Measurements from ENCODE around the gene CAMKK2.

Gene CAMKK2

GRCh38 chr12:121252712-121253345 lies 43.7 kb downstream of the CAMKK2 start:
- Histone ChIP-seq H3K4me3 (ENCODE audit: insufficient read depth in 1 of 2, low read depth in 1 of 2, low read length in 2 of 2) (no peak overlapping the region), H2BK12ac (ENCODE audit: low read length in 2 of 2) (no peak overlapping the region), H3K9ac (ENCODE audit: low read length) (no peak overlapping the region), H2BK5ac (ENCODE audit: low read depth, low read length, poor library complexity, severe bottlenecking) (no peak overlapping the region), H3K18ac (ENCODE audit: low read depth in 1 of 2, low read length in 2 of 2) (no peak overlapping the region), H3K4me2 (ENCODE audit: low read length, poor library complexity, severe bottlenecking) (no peak overlapping the region), H3K27me3 (ENCODE audit: control insufficient read depth in 1 of 2, insufficient read depth in 1 of 2, low read length in 2 of 2) (no peaks in the 10 kb centered on the region), H2AK5ac (ENCODE audit: low read length, severe bottlenecking) (no peak overlapping the region), H3K27ac (ENCODE audit: low read length, poor library complexity, severe bottlenecking) (no peak overlapping the region), H2AFZ (ENCODE audit: low read depth, low read length) (no peak overlapping the region), H4K8ac (ENCODE audit: low read length) (no peak overlapping the region), H3K79me1 (replicated peaks; ENCODE audit: low read length, poor library complexity, severe bottlenecking) (no peaks in the 10 kb centered on the region), H3K36me3 (ENCODE audit: control insufficient read depth in 1 of 2, insufficient read depth in 2 of 2, low read depth in 1 of 2, low read length in 2 of 2) (peaks cover 51 to 90% of the 10 kb centered on the region in 2 experiments), H4K91ac (ENCODE audit: low read length) (no peak overlapping the region), H3K14ac (ENCODE audit: low read length in 2 of 2) (no peak overlapping the region), H2BK15ac (ENCODE audit: low read depth, poor library complexity, severe bottlenecking) (no peak overlapping the region), H3K23ac (ENCODE audit: low read length in 2 of 2) (no peak overlapping the region), H3K4me1 (ENCODE audit: control insufficient read depth, insufficient read depth, low read depth, low read length) (peaks cover 1% of the 10 kb centered on the region), H3K4ac (ENCODE audit: low read depth in 1 of 2, low read length in 2 of 2) (no peak overlapping the region), H2BK120ac (ENCODE audit: low read depth, low read length) (no peak overlapping the region), H3K9me3 (ENCODE audit: control insufficient read depth, low read length) (no peaks in the 10 kb centered on the region)
- DNase-seq, result no peak
- over 99% methylated on average over 9 of the region's 9 CpGs for WGBS

DNA sequence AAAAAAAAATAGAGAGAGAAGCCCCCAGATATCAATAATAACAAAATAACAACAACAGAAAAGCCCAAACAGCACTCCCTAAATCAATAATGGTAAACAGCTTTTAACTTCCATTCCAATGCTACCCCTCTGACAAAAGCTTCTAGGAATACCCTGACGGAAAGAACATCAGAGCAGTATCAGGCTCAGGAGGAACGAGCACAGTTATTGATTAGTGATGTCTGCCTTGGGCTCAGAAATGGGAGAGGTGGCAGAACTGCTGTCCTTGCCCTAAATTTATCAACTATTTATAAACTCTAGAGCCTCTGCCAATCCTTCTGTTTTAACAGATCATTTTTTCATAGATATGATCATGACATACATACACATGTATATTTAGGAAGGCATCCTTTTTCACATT lies 44.7 kb downstream of the CAMKK2 start:
- Histone ChIP-seq H3K23ac (ENCODE audit: low read length in 2 of 2) (no peak overlapping the region), H3K9ac (ENCODE audit: low read length) (no peak overlapping the region), H3K14ac (ENCODE audit: low read length in 2 of 2) (no peak overlapping the region), H3K4me1 (ENCODE audit: control insufficient read depth, insufficient read depth, low read depth, low read length) (peaks cover 1% of the 10 kb centered on the region), H3K18ac (ENCODE audit: low read depth in 1 of 2, low read length in 2 of 2) (no peak overlapping the region), H3K79me1 (replicated peaks; ENCODE audit: low read length, poor library complexity, severe bottlenecking) (no peaks in the 10 kb centered on the region), H3K27ac (ENCODE audit: low read length, poor library complexity, severe bottlenecking) (no peak overlapping the region), H2AK5ac (ENCODE audit: low read length, severe bottlenecking) (no peak overlapping the region), H3K4ac (ENCODE audit: low read depth in 1 of 2, low read length in 2 of 2) (no peak overlapping the region), H2AFZ (ENCODE audit: low read depth, low read length) (no peak overlapping the region), H2BK120ac (ENCODE audit: low read depth, low read length) (no peak overlapping the region), H4K91ac (ENCODE audit: low read length) (no peak overlapping the region), H3K27me3 (ENCODE audit: control insufficient read depth in 1 of 2, insufficient read depth in 1 of 2, low read length in 2 of 2) (no peaks in the 10 kb centered on the region), H2BK12ac (ENCODE audit: low read length in 2 of 2) (no peak overlapping the region), H4K8ac (ENCODE audit: low read length) (no peak overlapping the region), H2BK15ac (ENCODE audit: low read depth, poor library complexity, severe bottlenecking) (no peak overlapping the region), H2BK5ac (ENCODE audit: low read depth, low read length, poor library complexity, severe bottlenecking) (no peak overlapping the region), H3K4me3 (ENCODE audit: insufficient read depth in 1 of 2, low read depth in 1 of 2, low read length in 2 of 2) (no peak overlapping the region), H3K9me3 (ENCODE audit: control insufficient read depth, low read length) (no peaks in the 10 kb centered on the region), H3K4me2 (ENCODE audit: low read length, poor library complexity, severe bottlenecking) (no peak overlapping the region), H3K36me3 (ENCODE audit: control insufficient read depth in 1 of 2, insufficient read depth in 2 of 2, low read depth in 1 of 2, low read length in 2 of 2) (peaks cover 61 to 92% of the 10 kb centered on the region in 2 experiments)
- 100% methylated on average over 2 of the region's 2 CpGs for WGBS
- DNase-seq, result no peak

- no peak overlapping the region for H3K14ac ChIP-seq (ENCODE audit: low read length in 2 of 2)
- H2BK12ac ChIP-seq (ENCODE audit: low read length in 2 of 2), result no peak overlapping the region
- H2AFZ ChIP-seq (ENCODE audit: low read depth, low read length), result no peak overlapping the region
- H3K4me3 ChIP-seq (ENCODE audit: insufficient read depth in 1 of 2, low read depth in 1 of 2, low read length in 2 of 2), result no peak overlapping the region
- H3K9me3 ChIP-seq (ENCODE audit: control insufficient read depth, low read length), result no peaks in the 10 kb centered on the region
- 86% methylated on average over 13 of the region's 14 CpGs for WGBS
- no peak overlapping the region for H2BK15ac ChIP-seq (ENCODE audit: low read depth, poor library complexity, severe bottlenecking)
- H3K23ac ChIP-seq (ENCODE audit: low read length in 2 of 2), result no peak overlapping the region
- H3K4ac ChIP-seq (ENCODE audit: low read depth in 1 of 2, low read length in 2 of 2), result no peak overlapping the region
- H3K4me1 ChIP-seq (ENCODE audit: control insufficient read depth, insufficient read depth, low read depth, low read length), result peaks cover 1% of the 10 kb centered on the region
- H2AK5ac ChIP-seq (ENCODE audit: low read length, severe bottlenecking), result no peak overlapping the region
- H3K79me1 ChIP-seq (replicated peaks; ENCODE audit: low read length, poor library complexity, severe bottlenecking), result no peaks in the 10 kb centered on the region
- H4K8ac ChIP-seq (ENCODE audit: low read length), result no peak overlapping the region
- H3K27ac ChIP-seq (ENCODE audit: low read length, poor library complexity, severe bottlenecking), result no peak overlapping the region
- no peak overlapping the region for H4K91ac ChIP-seq (ENCODE audit: low read length)
- no peak overlapping the region for H2BK120ac ChIP-seq (ENCODE audit: low read depth, low read length)
- H2BK5ac ChIP-seq (ENCODE audit: low read depth, low read length, poor library complexity, severe bottlenecking), result no peak overlapping the region
- DNase-seq, result no peak
- H3K9ac ChIP-seq (ENCODE audit: low read length), result no peak overlapping the region
- no peak overlapping the region for H3K4me2 ChIP-seq (ENCODE audit: low read length, poor library complexity, severe bottlenecking)
- H3K18ac ChIP-seq (ENCODE audit: low read depth in 1 of 2, low read length in 2 of 2), result no peak overlapping the region
- no peaks in the 10 kb centered on the region for H3K27me3 ChIP-seq (ENCODE audit: control insufficient read depth in 1 of 2, insufficient read depth in 1 of 2, low read length in 2 of 2)
- H3K36me3 ChIP-seq (ENCODE audit: control insufficient read depth in 1 of 2, insufficient read depth in 2 of 2, low read depth in 1 of 2, low read length in 2 of 2), result peaks cover 61 to 82% of the 10 kb centered on the region in 2 experiments
These were observed 46.1 kb downstream of the CAMKK2 start for GRCh38 chr12:121250359-121250758.

GRCh38 chr12:121248622-121249021 lies 47.9 kb downstream of the CAMKK2 start:
- Histone ChIP-seq H2BK12ac (ENCODE audit: low read length in 2 of 2) (no peak overlapping the region), H3K23ac (ENCODE audit: low read length in 2 of 2) (no peak overlapping the region), H3K4me3 (ENCODE audit: insufficient read depth in 1 of 2, low read depth in 1 of 2, low read length in 2 of 2) (no peak overlapping the region), H3K9ac (ENCODE audit: low read length) (no peak overlapping the region), H3K4ac (ENCODE audit: low read depth in 1 of 2, low read length in 2 of 2) (no peak overlapping the region), H2AFZ (ENCODE audit: low read depth, low read length) (no peak overlapping the region), H3K79me1 (replicated peaks; ENCODE audit: low read length, poor library complexity, severe bottlenecking) (no peaks in the 10 kb centered on the region), H3K36me3 (ENCODE audit: control insufficient read depth in 1 of 2, insufficient read depth in 2 of 2, low read depth in 1 of 2, low read length in 2 of 2) (peaks cover 71 to 81% of the 10 kb centered on the region in 2 experiments), H3K4me1 (ENCODE audit: control insufficient read depth, insufficient read depth, low read depth, low read length) (peaks cover 1% of the 10 kb centered on the region), H2BK15ac (ENCODE audit: low read depth, poor library complexity, severe bottlenecking) (no peak overlapping the region), H3K4me2 (ENCODE audit: low read length, poor library complexity, severe bottlenecking) (no peak overlapping the region), H4K91ac (ENCODE audit: low read length) (no peak overlapping the region), H2BK120ac (ENCODE audit: low read depth, low read length) (no peak overlapping the region), H3K14ac (ENCODE audit: low read length in 2 of 2) (no peak overlapping the region), H3K9me3 (ENCODE audit: control insufficient read depth, low read length) (no peaks in the 10 kb centered on the region), H3K27ac (ENCODE audit: low read length, poor library complexity, severe bottlenecking) (no peak overlapping the region), H4K8ac (ENCODE audit: low read length) (no peak overlapping the region), H2BK5ac (ENCODE audit: low read depth, low read length, poor library complexity, severe bottlenecking) (no peak overlapping the region), H2AK5ac (ENCODE audit: low read length, severe bottlenecking) (no peak overlapping the region), H3K27me3 (ENCODE audit: control insufficient read depth in 1 of 2, insufficient read depth in 1 of 2, low read length in 2 of 2) (no peaks in the 10 kb centered on the region), H3K18ac (ENCODE audit: low read depth in 1 of 2, low read length in 2 of 2) (no peak overlapping the region)
- 97% methylated on average over 22 of the region's 22 CpGs for WGBS
- DNase-seq, result no peak

Measured in mesenchymal stem cell (in vitro differentiated cells and primary cell).